Epithelial cell of prostate (primary cell): ENCODE results near the gene GCHFR.

ENCODE experiments used
- DNase-seq: peaks from one replicate; pipeline ENCODE4 v3.0.0-alpha.2; 2011; ENCODE audit warnings: low read depth, low spot score
- H3K27ac ChIP-seq: fragments of 450-650 bp; 2 replicates; pipeline ENCODE4 v1.5.1; 2017; ENCODE audit warnings: mild to moderate bottlenecking

The GCHFR gene

DNA sequence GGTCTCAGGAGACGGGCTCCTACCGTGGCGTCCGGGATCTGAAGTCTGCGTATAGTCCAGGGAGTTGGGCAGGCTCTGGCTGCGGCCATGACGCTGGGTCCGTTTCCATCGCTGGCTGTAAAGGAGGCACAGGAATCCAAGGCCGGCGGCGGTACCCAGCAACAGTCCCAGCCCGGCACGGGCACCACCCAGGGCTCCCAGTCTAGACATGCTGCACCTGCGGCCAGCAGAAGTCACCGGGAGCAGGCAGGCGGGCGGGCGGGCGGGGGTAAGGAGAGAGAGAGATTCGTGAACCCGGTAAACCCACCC is 9.3 kb upstream of the GCHFR start:
- no peak for DNase-seq

GRCh38 chr15:40754883-40755811 is 8.7 kb upstream of the GCHFR start, which contains the start of gene RMDN3:
RMDN3 (minus strand) TSS chr15:40755254; CDS start chr15:40754783, 471 bp downstream.
- H3K27ac ChIP-seq: peak within 1 kb of the TSS; percentile 50

More for the DNA sequence above, 9.3 kb upstream of the GCHFR start:
- peak overlapping the region; percentile 50 for H3K27ac ChIP-seq

DNA sequence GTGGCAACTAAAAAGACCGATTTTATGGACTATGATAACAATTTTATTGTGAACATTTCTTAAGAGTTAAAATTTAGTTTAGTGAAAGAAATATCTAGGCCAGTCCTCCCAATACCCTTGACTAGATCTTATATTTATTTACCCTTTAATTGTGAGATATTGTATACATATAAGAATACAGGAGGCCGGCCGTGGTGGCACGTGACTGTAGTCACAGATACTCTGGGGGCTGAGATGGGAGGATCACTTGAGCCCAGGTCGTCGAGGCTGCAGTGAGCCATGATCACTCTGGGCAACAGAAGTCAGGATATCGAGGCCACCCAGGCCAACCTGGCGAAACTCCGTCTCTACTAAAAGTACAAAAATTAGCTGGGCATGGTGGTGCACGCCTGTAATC is 8.1 kb upstream of the GCHFR start:
- H3K27ac ChIP-seq: peak overlapping the region; percentile 50
- no peak for DNase-seq

More at GRCh38 chr15:40754883-40755811, 8.7 kb upstream of the GCHFR start, which contains the start of gene RMDN3:
- DNase-seq: peak; percentile 37

GRCh38 chr15:40756938-40757337 is 6.9 kb upstream of the GCHFR start:
- no peak for DNase-seq
- H3K27ac ChIP-seq: no peak overlapping the region

- no peak overlapping the region for H3K27ac ChIP-seq
- no peak for DNase-seq
Measured at GRCh38 chr15:40759961-40760360, 3.9 kb upstream of the GCHFR start.

GRCh38 chr15:40762919-40763800 is 708 bp upstream of the GCHFR start:
- peak overlapping the region; percentile 47 for H3K27ac ChIP-seq
- DNase-seq: no peak

DNA sequence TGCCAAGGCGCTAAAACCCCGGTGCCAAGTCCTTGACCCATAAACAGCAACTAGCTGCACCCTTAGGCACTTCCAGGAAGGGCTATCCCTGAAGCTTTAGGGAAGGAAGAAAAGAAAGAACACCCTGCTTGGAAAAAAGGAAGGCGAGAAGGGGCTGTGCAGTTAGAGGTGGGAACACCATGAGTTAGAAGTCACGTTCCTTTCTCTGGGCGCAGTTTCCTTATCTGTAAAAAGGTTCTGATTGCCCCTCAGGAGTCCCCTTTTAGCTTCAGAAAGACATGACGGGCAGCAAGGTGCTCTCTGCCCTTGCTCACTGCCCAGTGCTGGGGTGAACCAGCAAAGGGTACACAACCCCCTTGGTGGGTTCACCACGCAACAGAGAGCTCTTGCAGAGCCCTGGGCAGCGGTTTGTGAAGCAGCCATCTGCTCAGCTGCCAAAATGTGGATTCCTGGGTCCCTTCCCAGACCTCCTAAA is 798 bp downstream of the GCHFR start:
- no peak for DNase-seq
- peak overlapping the region; percentile 47 for H3K27ac ChIP-seq

- DNase-seq: no peak
- peak overlapping the region; percentile 47 for H3K27ac ChIP-seq
Measured at GRCh38 chr15:40766194-40766815, 2.4 kb downstream of the GCHFR start.

- H3K27ac ChIP-seq: peak overlapping the region; percentile 47
- DNase-seq: no peak
Measured at GRCh38 chr15:40766906-40767837, 3.3 kb downstream of the GCHFR start.

GRCh38 chr15:40767838-40768500 is 4.1 kb downstream of the GCHFR start:
- DNase-seq: no peak
- peak overlapping the region; percentile 93 for H3K27ac ChIP-seq

GRCh38 chr15:40768521-40769273 is 4.8 kb downstream of the GCHFR start:
- H3K27ac ChIP-seq: peak overlapping the region; percentile 93
- no peak for DNase-seq

DNA sequence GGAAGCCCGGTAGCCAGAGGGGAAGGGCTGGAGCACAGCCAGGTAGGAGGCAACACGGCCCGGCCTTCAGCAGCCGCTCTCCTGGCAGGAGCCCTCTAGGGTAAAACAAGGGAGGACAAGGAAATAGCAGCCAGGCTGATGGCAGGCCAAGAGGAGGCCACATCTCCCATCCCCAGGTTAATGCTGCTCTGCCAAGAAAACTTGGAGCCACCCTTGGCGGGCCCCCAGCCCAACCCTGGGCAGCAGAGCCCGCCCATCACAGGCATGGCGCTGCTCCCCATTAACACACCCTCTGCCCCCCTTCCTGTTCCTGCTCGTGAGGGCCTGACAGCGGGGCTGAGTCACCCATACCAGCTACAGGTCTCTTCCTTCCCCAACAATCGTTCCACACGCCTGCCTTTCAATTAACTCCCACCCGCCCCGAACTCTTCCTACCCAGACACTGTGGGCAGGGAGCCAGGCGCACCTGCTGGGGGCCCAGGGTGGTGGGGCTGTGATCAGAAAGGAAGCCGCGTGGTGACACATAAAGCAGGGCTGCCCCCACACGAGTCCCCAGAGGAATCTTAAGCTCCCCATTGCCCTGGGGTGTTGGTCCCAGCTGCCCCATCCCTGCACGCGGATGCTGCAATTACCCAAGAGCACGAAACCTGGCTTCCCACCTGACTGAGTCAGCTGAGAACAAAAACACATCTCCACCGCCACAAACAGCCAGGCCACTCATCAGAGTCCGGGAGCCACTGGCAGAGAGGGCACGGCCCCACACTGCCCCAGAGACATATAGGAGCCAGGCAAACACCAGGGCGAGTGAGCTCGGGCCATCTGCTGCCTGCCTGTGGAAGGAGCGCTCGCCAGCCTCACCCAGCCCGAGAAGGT is 5.6 kb downstream of the GCHFR start, which contains the start of gene C15orf62:
TSS of gene C15orf62 (plus strand) at position 707 of the 873 bp plus-strand sequence. CDS start 516 bp downstream, outside the sequence.
- DNase-seq: no peak
- H3K27ac ChIP-seq: peak within 1 kb of the TSS; percentile 93

DNA sequence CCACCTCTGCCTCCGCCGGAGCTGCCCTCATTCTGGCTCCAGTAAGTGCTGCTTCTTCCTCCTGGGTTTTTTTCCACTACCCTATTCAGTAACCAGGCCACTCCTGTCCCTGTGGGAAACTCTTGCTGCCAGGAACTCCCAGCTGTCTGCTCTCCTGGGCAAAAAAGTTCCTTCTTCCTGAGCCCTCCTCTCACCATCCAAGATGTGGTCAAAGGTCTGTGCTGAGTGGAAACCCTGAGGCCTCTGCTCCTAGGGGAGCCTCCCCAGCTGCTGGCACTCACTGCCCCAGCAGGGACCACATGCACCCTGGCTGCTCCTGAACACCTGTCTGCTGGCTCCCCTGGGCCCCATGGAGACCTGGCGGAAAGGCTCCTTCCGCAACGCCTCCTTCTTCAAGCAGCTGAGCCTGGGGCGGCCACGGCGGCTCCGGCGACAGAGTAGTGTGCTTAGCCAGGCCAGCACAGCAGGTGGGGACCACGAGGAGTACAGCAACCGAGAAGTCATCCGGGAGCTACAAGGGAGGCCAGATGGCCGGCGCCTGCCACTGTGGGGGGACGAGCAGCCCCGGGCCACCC is 6.4 kb downstream of the GCHFR start:
- peak overlapping the region; percentile 93 for H3K27ac ChIP-seq

GRCh38 chr15:40771242-40771641 is 7.4 kb downstream of the GCHFR start:
- peak overlapping the region; percentile 93 for H3K27ac ChIP-seq
- DNase-seq: no peak

More for the DNA sequence above, 6.4 kb downstream of the GCHFR start:
- no peak for DNase-seq

GRCh38 chr15:40772014-40772413 is 8.1 kb downstream of the GCHFR start:
- no peak for DNase-seq
- H3K27ac ChIP-seq: no peak overlapping the region

- no peak for DNase-seq
- no peak overlapping the region for H3K27ac ChIP-seq
Measured at GRCh38 chr15:40773496-40773895, 9.6 kb downstream of the GCHFR start.

DNA sequence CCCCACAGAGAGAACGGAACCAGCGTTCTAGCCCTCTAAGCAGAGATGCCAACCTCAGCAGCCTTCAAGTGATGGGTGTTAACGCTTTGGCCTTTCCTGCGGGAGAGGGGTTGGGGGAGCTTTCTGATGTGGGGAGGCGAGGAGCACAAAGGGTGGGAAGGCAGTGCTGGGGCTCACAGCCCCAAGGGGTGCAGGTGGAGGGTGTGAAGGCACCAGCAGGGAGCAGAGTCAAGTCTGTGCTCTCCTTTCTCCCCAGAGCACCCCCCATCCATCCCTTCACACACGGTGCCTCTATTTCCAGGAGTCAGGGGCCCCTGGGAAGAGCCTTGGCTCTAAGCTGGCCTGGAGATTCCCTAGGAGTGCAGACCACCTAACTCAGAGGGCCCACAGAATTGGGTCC is 10.0 kb downstream of the GCHFR start:
- no peak overlapping the region for H3K27ac ChIP-seq
- no peak for DNase-seq
